ENCODE measurements around the gene DEPDC1. TPM values are rescaled to one million over a fixed set of nuclear protein-coding genes. Genes with fewer than 3 reads are reported as not detected.

The DEPDC1 gene
- total RNA-seq, 4 donors from 2014 or later: 0.11 TPM; not detected in 3

GRCh38 chr1:68459091-68459490 lies 37.8 kb downstream of the DEPDC1 start:
- no peak for DNase-seq
- no peak for ATAC-seq
- Histone ChIP-seq H3K9me3 (no peaks in the 10 kb centered on the region), H3K36me3 (no peaks in the 10 kb centered on the region), H3K4me3 (no peak overlapping the region), H3K4me1 (no peaks in the 10 kb centered on the region), H3K27me3 (no peaks in the 10 kb centered on the region), H3K27ac (no peak overlapping the region)
- no peak for TF ChIP-seq POLR2A (IDR thresholded peaks at IDR 0.05)
- TF ChIP-seq, protein P1, sequence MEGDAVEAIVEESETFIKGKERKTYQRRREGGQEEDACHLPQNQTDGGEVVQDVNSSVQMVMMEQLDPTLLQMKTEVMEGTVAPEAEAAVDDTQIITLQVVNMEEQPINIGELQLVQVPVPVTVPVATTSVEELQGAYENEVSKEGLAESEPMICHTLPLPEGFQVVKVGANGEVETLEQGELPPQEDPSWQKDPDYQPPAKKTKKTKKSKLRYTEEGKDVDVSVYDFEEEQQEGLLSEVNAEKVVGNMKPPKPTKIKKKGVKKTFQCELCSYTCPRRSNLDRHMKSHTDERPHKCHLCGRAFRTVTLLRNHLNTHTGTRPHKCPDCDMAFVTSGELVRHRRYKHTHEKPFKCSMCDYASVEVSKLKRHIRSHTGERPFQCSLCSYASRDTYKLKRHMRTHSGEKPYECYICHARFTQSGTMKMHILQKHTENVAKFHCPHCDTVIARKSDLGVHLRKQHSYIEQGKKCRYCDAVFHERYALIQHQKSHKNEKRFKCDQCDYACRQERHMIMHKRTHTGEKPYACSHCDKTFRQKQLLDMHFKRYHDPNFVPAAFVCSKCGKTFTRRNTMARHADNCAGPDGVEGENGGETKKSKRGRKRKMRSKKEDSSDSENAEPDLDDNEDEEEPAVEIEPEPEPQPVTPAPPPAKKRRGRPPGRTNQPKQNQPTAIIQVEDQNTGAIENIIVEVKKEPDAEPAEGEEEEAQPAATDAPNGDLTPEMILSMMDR (IDR thresholded peaks at IDR 0.05 in 4 of 5, conservative IDR thresholded peaks at IDR 0.05 in 1 of 5): no peak
- intact Hi-C loops (cut with DNase I; ENCODE audit: low total_unique reads): no loop called here
- in situ Hi-C loops (cut with MboI; ENCODE audit: low sequenced_read_pairs in 4 of 4): loop anchor here in 1 of 4 donors (25.0 kb wide), 1 partner anchor 1278 kb away; no protein-coding TSS in a partner anchor

DNA sequence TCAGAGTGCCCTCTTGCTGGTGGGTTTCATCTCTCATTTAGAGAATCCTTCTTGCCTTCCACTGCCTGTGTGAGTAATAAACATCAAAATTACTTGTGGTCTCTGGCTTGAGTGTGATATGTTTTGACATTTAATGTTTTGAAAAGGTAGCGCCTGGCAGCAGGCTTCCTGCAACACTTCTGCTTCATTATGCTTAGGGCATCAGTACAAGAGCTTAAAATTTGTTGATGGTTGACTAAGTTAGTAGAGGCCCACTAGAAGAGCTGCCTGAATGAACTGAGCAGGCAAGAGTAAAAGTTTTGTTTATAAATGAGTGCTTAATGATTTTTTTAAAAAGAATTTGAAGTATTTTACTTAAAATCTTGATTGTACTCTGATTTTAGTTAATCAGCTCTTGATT lies 40.7 kb downstream of the DEPDC1 start:
- Histone ChIP-seq H3K36me3 (no peaks in the 10 kb centered on the region), H3K27ac (no peak overlapping the region), H3K9me3 (no peaks in the 10 kb centered on the region), H3K4me1 (no peaks in the 10 kb centered on the region), H3K27me3 (no peaks in the 10 kb centered on the region), H3K4me3 (no peak overlapping the region)
- in situ Hi-C loops (cut with MboI; ENCODE audit: low sequenced_read_pairs in 4 of 4) (loop anchor here in 1 of 4 donors (25.0 kb wide), 1 partner anchor 1281 kb away; no protein-coding TSS in a partner anchor), intact Hi-C loops (cut with DNase I; ENCODE audit: low total_unique reads) (no loop called here)
- no peak for DNase-seq
- no peak for ATAC-seq
- no peak for TF ChIP-seq POLR2A (IDR thresholded peaks at IDR 0.05)
- TF ChIP-seq, protein P1 (IDR thresholded peaks at IDR 0.05 in 4 of 5, conservative IDR thresholded peaks at IDR 0.05 in 1 of 5): no peak

- Histone ChIP-seq H3K4me3 (no peak overlapping the region), H3K9me3 (no peaks in the 10 kb centered on the region), H3K36me3 (no peaks in the 10 kb centered on the region), H3K27ac (no peak overlapping the region), H3K27me3 (no peaks in the 10 kb centered on the region), H3K4me1 (no peaks in the 10 kb centered on the region)
- ATAC-seq (no peak), DNase-seq (no peak)
- no peak for TF ChIP-seq POLR2A (IDR thresholded peaks at IDR 0.05)
- TF ChIP-seq, protein P1 (IDR thresholded peaks at IDR 0.05 in 4 of 5, conservative IDR thresholded peaks at IDR 0.05 in 1 of 5): no peak
- in situ Hi-C loops (cut with MboI; ENCODE audit: low sequenced_read_pairs in 4 of 4): loop anchor here in 1 of 4 donors (25.0 kb wide), 1 partner anchor 1283 kb away; no protein-coding TSS in a partner anchor
- intact Hi-C loops (cut with DNase I; ENCODE audit: low total_unique reads): no loop called here
These were observed 42.3 kb downstream of the DEPDC1 start for GRCh38 chr1:68454534-68454933.

- no peak overlapping the region for H3K27ac ChIP-seq
- H3K27me3 ChIP-seq: no peaks in the 10 kb centered on the region
- no peak overlapping the region for H3K4me3 ChIP-seq
- in situ Hi-C loops (cut with MboI; ENCODE audit: low sequenced_read_pairs in 4 of 4) (loop anchor here in 1 of 4 donors (25.0 kb wide), 1 partner anchor 1284 kb away; no protein-coding TSS in a partner anchor), intact Hi-C loops (cut with DNase I; ENCODE audit: low total_unique reads) (no loop called here)
- no peaks in the 10 kb centered on the region for H3K4me1 ChIP-seq
- H3K9me3 ChIP-seq: no peaks in the 10 kb centered on the region
- ATAC-seq: no peak
- DNase-seq: no peak
- H3K36me3 ChIP-seq: no peaks in the 10 kb centered on the region
- no peak for TF ChIP-seq POLR2A (IDR thresholded peaks at IDR 0.05)
- TF ChIP-seq, protein P1 (IDR thresholded peaks at IDR 0.05 in 4 of 5, conservative IDR thresholded peaks at IDR 0.05 in 1 of 5): no peak
These were observed 43.7 kb downstream of the DEPDC1 start for GRCh38 chr1:68453060-68453670.

Measured in gastrocnemius medialis (tissue), 4 donors.